Trophoblast cell (in vitro differentiated cells and primary cell): ENCODE data around the gene SEC16B.

Experiments used
- DNase-seq, 2 donors: peaks; one replicate each; pipeline ENCODE4 v3.0.0-alpha.2; 2016
- H2AFZ ChIP-seq: 2 replicates; pipeline ENCODE4 v1.6.1; 2013; ENCODE audit warnings: low read length, moderate library complexity, mild to moderate bottlenecking; ENCODE audit not compliant: insufficient read depth, poor library complexity
- H2AK5ac ChIP-seq: 2 replicates; pipeline ENCODE4 v1.6.1; 2013; ENCODE audit warnings: mild to moderate bottlenecking, low read length
- H2BK120ac ChIP-seq: 2 replicates; pipeline ENCODE4 v1.6.1; 2013; ENCODE audit warnings: low read length, mild to moderate bottlenecking, moderate library complexity; ENCODE audit not compliant: insufficient read depth, poor library complexity
- H2BK12ac ChIP-seq: 2 replicates; pipeline ENCODE4 v1.6.1; 2013; ENCODE audit warnings: mild to moderate bottlenecking, low read length, moderate library complexity
- H2BK5ac ChIP-seq: 2 replicates; pipeline ENCODE4 v1.6.1; 2013; ENCODE audit warnings: low read length, low read depth, moderate library complexity, mild to moderate bottlenecking; ENCODE audit not compliant: poor library complexity
- H3K14ac ChIP-seq: 2 replicates; pipeline ENCODE4 v1.6.1; 2013; ENCODE audit warnings: mild to moderate bottlenecking, low read length
- H3K18ac ChIP-seq: 2 replicates; pipeline ENCODE4 v1.6.1; 2013; ENCODE audit warnings: mild to moderate bottlenecking, low read length
- H3K23ac ChIP-seq: 2 replicates; pipeline ENCODE4 v1.6.1; 2013; ENCODE audit warnings: low read length
- H3K27ac ChIP-seq: 2 replicates; pipeline ENCODE4 v1.5.1; 2013; ENCODE audit warnings: low read depth, mild to moderate bottlenecking, inconsistent platforms, low read length, moderate library complexity
- H3K27me3 ChIP-seq: 2 replicates; pipeline ENCODE4 v1.6.1; 2013; ENCODE audit warnings: inconsistent platforms, mild to moderate bottlenecking, low read length, moderate library complexity; ENCODE audit not compliant: insufficient read depth
- H3K36me3 ChIP-seq, 2 experiments: 1 replicate in 1 of 2; 2 replicates in 1 of 2; pipeline ENCODE4 v1.6.1; 2013; ENCODE audit warnings: low read length in 2 of 2, mild to moderate bottlenecking in 2 of 2, moderate library complexity in 1 of 2; ENCODE audit not compliant: insufficient read depth in 2 of 2, control insufficient read depth in 1 of 2
- H3K4ac ChIP-seq: 2 replicates; pipeline ENCODE4 v1.6.1; 2013; ENCODE audit warnings: low read depth, mild to moderate bottlenecking, low read length, moderate library complexity
- H3K4me1 ChIP-seq, 2 experiments: 1 replicate in 1 of 2; 2 replicates in 1 of 2; pipeline ENCODE4 v1.6.1; 2013; ENCODE audit warnings: low read length in 2 of 2, mild to moderate bottlenecking in 2 of 2, moderate library complexity in 1 of 2; ENCODE audit not compliant: insufficient read depth in 2 of 2, control insufficient read depth in 1 of 2
- H3K4me2 ChIP-seq: 2 replicates; pipeline ENCODE4 v1.6.1; 2013; ENCODE audit warnings: inconsistent platforms, mild to moderate bottlenecking, low read length, moderate library complexity
- H3K4me3 ChIP-seq: 2 replicates; pipeline ENCODE4 v1.5.1; 2013; ENCODE audit warnings: mild to moderate bottlenecking, low read depth, low read length, inconsistent platforms
- H3K79me1 ChIP-seq: one replicate; pipeline ENCODE4 v1.6.1; 2013; ENCODE audit warnings: low read length
- H3K79me2 ChIP-seq: 2 replicates; pipeline ENCODE4 v1.6.1; 2013; ENCODE audit warnings: low read length, mild to moderate bottlenecking; ENCODE audit not compliant: control insufficient read depth, insufficient read depth, poor library complexity
- H3K9ac ChIP-seq: 2 replicates; pipeline ENCODE4 v1.6.1; 2013; ENCODE audit warnings: mild to moderate bottlenecking, low read length
- H3K9me3 ChIP-seq: 2 replicates; pipeline ENCODE4 v1.6.1; 2013; ENCODE audit warnings: low read depth, mild to moderate bottlenecking, control low read depth, inconsistent platforms, low read length; ENCODE audit not compliant: insufficient read depth
- H4K12ac ChIP-seq: 2 replicates; pipeline ENCODE4 v1.6.1; 2013; ENCODE audit warnings: low read depth, mild to moderate bottlenecking, low read length, moderate library complexity
- H4K8ac ChIP-seq: 2 replicates; pipeline ENCODE4 v1.6.1; 2013; ENCODE audit warnings: low read depth, mild to moderate bottlenecking, low read length, moderate library complexity
- H4K91ac ChIP-seq: one replicate; pipeline ENCODE4 v1.6.1; 2013; ENCODE audit warnings: low read depth, mild to moderate bottlenecking, low read length, moderate library complexity
- WGBS: extraction: QIAGEN DNeasy Blood & Tissue Kit; methylation state at CpG from one replicate; pipeline ENCODE4 v1.1.7; 2013; ENCODE audit warnings: missing lambda C conversion rate; ENCODE audit not compliant: insufficient read length, insufficient coverage; ENCODE audit errors: extremely low coverage; 5-methylcytosine and 5-hydroxymethylcytosine counted together

Gene SEC16B

DNA sequence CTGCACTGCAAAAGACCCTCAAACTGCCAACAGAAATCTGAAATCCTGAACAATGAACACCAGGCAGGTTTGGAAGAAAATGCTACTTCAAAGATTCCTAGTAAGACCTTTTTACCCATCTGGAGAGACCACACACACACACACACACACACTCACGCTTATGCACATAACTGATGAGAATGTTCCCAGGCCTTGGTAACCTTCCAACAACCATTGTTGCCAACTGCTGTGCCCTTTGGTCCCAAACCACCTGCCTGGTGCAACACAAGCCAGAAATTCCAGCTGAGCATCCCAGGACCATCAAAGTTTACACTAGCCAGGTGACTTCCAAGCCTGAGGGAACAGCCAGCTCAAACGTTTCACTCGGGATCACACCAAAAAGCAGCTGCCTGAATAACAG is 56.9 kb downstream of the SEC16B start:
- no peak overlapping the region for H2AK5ac ChIP-seq
- no peaks in the 10 kb centered on the region for H3K4me1 ChIP-seq
- H4K8ac ChIP-seq, result no peak overlapping the region
- H2BK120ac ChIP-seq, result no peak overlapping the region
- no peak overlapping the region for H2BK12ac ChIP-seq
- WGBS, result no CpG with 5 or more reads among the region's 3 CpGs
- H3K27ac ChIP-seq, result no peak overlapping the region
- no peak overlapping the region for H3K9ac ChIP-seq
- H3K36me3 ChIP-seq, result no peaks in the 10 kb centered on the region
- H3K9me3 ChIP-seq, result no peaks in the 10 kb centered on the region
- H3K79me1 ChIP-seq, result no peaks in the 10 kb centered on the region
- H3K14ac ChIP-seq, result no peak overlapping the region
- H3K23ac ChIP-seq, result no peak overlapping the region
- H2BK5ac ChIP-seq, result no peak overlapping the region
- H2AFZ ChIP-seq, result no peak overlapping the region
- no peak overlapping the region for H3K4ac ChIP-seq
- H4K12ac ChIP-seq, result no peak overlapping the region
- DNase-seq, result no peak
- H4K91ac ChIP-seq, result no peak overlapping the region
- no peak overlapping the region for H3K18ac ChIP-seq
- H3K27me3 ChIP-seq, result no peaks in the 10 kb centered on the region
- H3K79me2 ChIP-seq, result no peaks in the 10 kb centered on the region
- H3K4me3 ChIP-seq, result no peak overlapping the region
- H3K4me2 ChIP-seq, result no peak overlapping the region

DNA sequence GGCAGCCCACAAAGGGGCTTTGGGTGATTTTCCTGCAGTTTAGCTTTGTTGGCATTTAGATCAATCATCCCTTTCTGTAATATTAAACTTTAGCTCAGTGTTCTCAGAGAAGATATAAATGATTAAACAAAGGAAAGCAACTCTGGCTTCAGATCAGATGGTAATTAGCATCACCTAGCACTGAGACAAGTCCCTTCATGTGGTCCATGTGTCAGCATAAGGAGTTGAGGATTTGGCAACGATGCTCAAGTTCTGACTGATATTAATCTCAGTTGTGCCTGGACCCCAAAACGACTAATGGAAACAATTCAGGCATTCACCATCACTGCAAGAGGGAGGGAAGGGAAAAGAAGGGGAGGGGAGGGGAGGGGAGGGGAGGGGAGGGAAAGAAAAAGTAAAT is 60.4 kb downstream of the SEC16B start:
- Histone ChIP-seq H3K4ac (no peak overlapping the region), H3K79me2 (no peaks in the 10 kb centered on the region), H3K27ac (no peak overlapping the region), H4K8ac (no peak overlapping the region), H2AK5ac (no peak overlapping the region), H3K36me3 (no peaks in the 10 kb centered on the region), H3K18ac (no peak overlapping the region), H3K14ac (no peak overlapping the region), H4K12ac (no peak overlapping the region), H3K27me3 (no peaks in the 10 kb centered on the region), H2BK5ac (no peak overlapping the region), H3K9ac (no peak overlapping the region), H3K4me3 (no peak overlapping the region), H2AFZ (no peak overlapping the region), H3K23ac (no peak overlapping the region), H2BK12ac (no peak overlapping the region), H4K91ac (no peak overlapping the region), H3K4me2 (no peak overlapping the region), H2BK120ac (no peak overlapping the region), H3K79me1 (no peaks in the 10 kb centered on the region), H3K9me3 (no peaks in the 10 kb centered on the region), H3K4me1 (no peaks in the 10 kb centered on the region)
- DNase-seq, result no peak
- WGBS, result no CpG with 5 or more reads among the region's 2 CpGs

DNA sequence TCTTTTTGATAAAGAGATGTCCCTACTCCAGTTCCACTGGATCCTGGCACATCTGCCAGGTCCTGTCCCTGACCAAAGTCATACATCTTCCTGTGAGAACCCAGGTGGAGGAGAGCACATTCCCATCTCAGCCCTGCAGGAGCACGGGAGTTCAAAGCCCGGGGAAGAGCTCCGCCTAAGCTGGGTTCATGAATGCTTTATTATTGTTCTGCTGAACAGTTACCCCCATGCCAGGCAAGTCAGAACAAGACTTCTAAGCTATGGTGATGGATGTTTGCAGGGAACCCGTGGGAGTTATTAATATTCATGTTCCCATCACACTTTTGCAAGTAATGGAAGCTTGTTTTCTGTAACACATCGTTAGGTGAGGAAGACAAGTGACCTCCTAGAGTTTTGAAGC is 62.9 kb downstream of the SEC16B start:
- DNase-seq, result no peak
- H2AK5ac ChIP-seq, result no peak overlapping the region
- H4K91ac ChIP-seq, result no peak overlapping the region
- no peak overlapping the region for H3K4me2 ChIP-seq
- H3K27ac ChIP-seq, result no peak overlapping the region
- H2BK12ac ChIP-seq, result no peak overlapping the region
- no peaks in the 10 kb centered on the region for H3K9me3 ChIP-seq
- no peaks in the 10 kb centered on the region for H3K36me3 ChIP-seq
- H3K4me1 ChIP-seq, result no peaks in the 10 kb centered on the region
- no peak overlapping the region for H3K14ac ChIP-seq
- H3K23ac ChIP-seq, result no peak overlapping the region
- H3K27me3 ChIP-seq, result no peaks in the 10 kb centered on the region
- no peak overlapping the region for H3K9ac ChIP-seq
- H4K8ac ChIP-seq, result no peak overlapping the region
- H2BK120ac ChIP-seq, result no peak overlapping the region
- H3K18ac ChIP-seq, result no peak overlapping the region
- H2AFZ ChIP-seq, result no peak overlapping the region
- no peak overlapping the region for H2BK5ac ChIP-seq
- H3K4me3 ChIP-seq, result no peak overlapping the region
- H3K4ac ChIP-seq, result no peak overlapping the region
- H4K12ac ChIP-seq, result no peak overlapping the region
- no peaks in the 10 kb centered on the region for H3K79me1 ChIP-seq
- no peaks in the 10 kb centered on the region for H3K79me2 ChIP-seq
- no CpG with 5 or more reads among the region's 5 CpGs for WGBS

DNA sequence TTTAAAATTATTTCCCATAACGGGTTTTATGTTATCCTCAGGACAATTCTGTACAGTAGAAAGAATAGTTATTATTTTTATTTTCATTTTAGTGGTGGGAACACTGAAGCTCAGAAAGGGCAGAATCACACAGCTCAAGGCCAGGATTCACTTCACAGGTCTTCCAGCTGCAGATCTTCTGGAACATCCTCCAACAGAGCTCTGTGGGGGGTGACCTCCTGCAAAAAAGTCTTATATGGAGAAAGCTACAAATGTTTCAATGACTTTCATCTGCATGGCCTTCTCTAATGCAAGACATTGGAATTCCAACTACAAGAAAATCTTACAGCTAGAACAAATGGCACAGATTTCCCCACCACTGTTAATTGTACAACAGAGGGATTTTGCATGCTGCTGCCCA is 64.2 kb downstream of the SEC16B start:
- no peak overlapping the region for H4K12ac ChIP-seq
- H3K79me2 ChIP-seq, result no peaks in the 10 kb centered on the region
- H3K23ac ChIP-seq, result no peak overlapping the region
- no peak overlapping the region for H4K8ac ChIP-seq
- no peak overlapping the region for H2BK120ac ChIP-seq
- H2BK5ac ChIP-seq, result no peak overlapping the region
- no peak overlapping the region for H4K91ac ChIP-seq
- no peak overlapping the region for H3K18ac ChIP-seq
- H3K9ac ChIP-seq, result no peak overlapping the region
- no peak overlapping the region for H3K14ac ChIP-seq
- no peaks in the 10 kb centered on the region for H3K79me1 ChIP-seq
- no peaks in the 10 kb centered on the region for H3K36me3 ChIP-seq
- no peaks in the 10 kb centered on the region for H3K9me3 ChIP-seq
- no peak overlapping the region for H2AK5ac ChIP-seq
- H3K4me3 ChIP-seq, result no peak overlapping the region
- no CpG with 5 or more reads among the region's 1 CpG for WGBS
- H2BK12ac ChIP-seq, result no peak overlapping the region
- no peak overlapping the region for H3K4ac ChIP-seq
- H3K4me2 ChIP-seq, result no peak overlapping the region
- no peaks in the 10 kb centered on the region for H3K4me1 ChIP-seq
- no peaks in the 10 kb centered on the region for H3K27me3 ChIP-seq
- H3K27ac ChIP-seq, result no peak overlapping the region
- no peak overlapping the region for H2AFZ ChIP-seq
- no peak for DNase-seq
